ENCODE results near the gene TTC7B. TPM values are rescaled to one million over a fixed set of nuclear protein-coding genes. Genes with fewer than 3 reads are reported as not detected.

TTC7B gene
- total RNA-seq, 1 donor from 2014 or later: 46.0 TPM

- no peak for TF ChIP-seq CTCF (IDR thresholded peaks at IDR 0.05; ENCODE audit: insufficient read depth, low read length, poor library complexity, severe bottlenecking)
- H3K4me3 ChIP-seq (ENCODE audit: low read depth, low read length): no peak overlapping the region
- no peak for DNase-seq (ENCODE audit: low read depth)
- no peaks in the 10 kb centered on the region for H3K36me3 ChIP-seq (ENCODE audit: control insufficient read depth, insufficient read depth, low read length)
- H3K27me3 ChIP-seq (ENCODE audit: control insufficient read depth, insufficient read depth, low read length): no peaks in the 10 kb centered on the region
Observed at GRCh38 chr14:90547250-90547649, 269.0 kb downstream of the TTC7B start.

GRCh38 chr14:90546767-90547166 is 269.5 kb downstream of the TTC7B start:
- no peak for DNase-seq (ENCODE audit: low read depth)
- no peak overlapping the region for H3K4me3 ChIP-seq (ENCODE audit: low read depth, low read length)

GRCh38 chr14:90545966-90546751 is 270.1 kb downstream of the TTC7B start:
- TF ChIP-seq CTCF (IDR thresholded peaks at IDR 0.05; ENCODE audit: insufficient read depth, low read length, poor library complexity, severe bottlenecking): no peak
- Histone ChIP-seq H3K27me3 (ENCODE audit: control insufficient read depth, insufficient read depth, low read length) (no peaks in the 10 kb centered on the region), H3K4me3 (ENCODE audit: low read depth, low read length) (no peak overlapping the region), H3K36me3 (ENCODE audit: control insufficient read depth, insufficient read depth, low read length) (no peaks in the 10 kb centered on the region)
- no peak for DNase-seq (ENCODE audit: low read depth)

More at GRCh38 chr14:90546767-90547166, 269.5 kb downstream of the TTC7B start:
- Histone ChIP-seq H3K36me3 (ENCODE audit: control insufficient read depth, insufficient read depth, low read length) (no peaks in the 10 kb centered on the region), H3K27me3 (ENCODE audit: control insufficient read depth, insufficient read depth, low read length) (no peaks in the 10 kb centered on the region)
- TF ChIP-seq CTCF (IDR thresholded peaks at IDR 0.05; ENCODE audit: insufficient read depth, low read length, poor library complexity, severe bottlenecking): no peak

- Histone ChIP-seq H3K36me3 (ENCODE audit: control insufficient read depth, insufficient read depth, low read length) (no peaks in the 10 kb centered on the region), H3K4me3 (ENCODE audit: low read depth, low read length) (no peak overlapping the region), H3K27me3 (ENCODE audit: control insufficient read depth, insufficient read depth, low read length) (no peaks in the 10 kb centered on the region)
- no peak for TF ChIP-seq CTCF (IDR thresholded peaks at IDR 0.05; ENCODE audit: insufficient read depth, low read length, poor library complexity, severe bottlenecking)
- DNase-seq (ENCODE audit: low read depth): no peak
Observed at GRCh38 chr14:90545382-90545781, 270.8 kb downstream of the TTC7B start.

- DNase-seq (ENCODE audit: low read depth): no peak
- no peak for TF ChIP-seq CTCF (IDR thresholded peaks at IDR 0.05; ENCODE audit: insufficient read depth, low read length, poor library complexity, severe bottlenecking)
- no peaks in the 10 kb centered on the region for H3K27me3 ChIP-seq (ENCODE audit: control insufficient read depth, insufficient read depth, low read length)
- no peaks in the 10 kb centered on the region for H3K36me3 ChIP-seq (ENCODE audit: control insufficient read depth, insufficient read depth, low read length)
- no peak overlapping the region for H3K4me3 ChIP-seq (ENCODE audit: low read depth, low read length)
Observed at GRCh38 chr14:90544971-90545370, 271.3 kb downstream of the TTC7B start.

- H3K36me3 ChIP-seq (ENCODE audit: control insufficient read depth, insufficient read depth, low read length): no peaks in the 10 kb centered on the region
- DNase-seq (ENCODE audit: low read depth): no peak
- TF ChIP-seq CTCF (IDR thresholded peaks at IDR 0.05; ENCODE audit: insufficient read depth, low read length, poor library complexity, severe bottlenecking): no peak
Observed at GRCh38 chr14:90544566-90544965, 271.7 kb downstream of the TTC7B start.

More at GRCh38 chr14:90544566-90544965, 271.7 kb downstream of the TTC7B start:
- H3K27me3 ChIP-seq (ENCODE audit: control insufficient read depth, insufficient read depth, low read length): no peaks in the 10 kb centered on the region
- H3K4me3 ChIP-seq (ENCODE audit: low read depth, low read length): no peak overlapping the region
